Neural crest cell (in vitro differentiated cells): ENCODE data around the gene SEC23B. TPM values are rescaled to one million over a fixed set of nuclear protein-coding genes. Genes with fewer than 3 reads are reported as not detected.

Experiments
- DNase-seq: peaks from one replicate; pipeline ENCODE4 v3.0.0; 2021; ENCODE audit warnings: low read depth, mixed read lengths, low spot score
- H3K27ac Mint-ChIP-seq: one replicate; pipeline ENCODE4 v1.8.0; 2021; ENCODE audit warnings: mild to moderate bottlenecking, mixed read lengths; ENCODE audit not compliant: unreplicated experiment
- H3K27me3 Mint-ChIP-seq: 2 replicates; pipeline ENCODE4 v1.8.0; 2021; ENCODE audit warnings: low read depth, mild to moderate bottlenecking, mixed read lengths
- H3K36me3 Mint-ChIP-seq: 2 replicates; pipeline ENCODE4 v1.8.0; 2021; ENCODE audit warnings: low read depth, mild to moderate bottlenecking, mixed read lengths
- H3K4me1 Mint-ChIP-seq: 2 replicates; pipeline ENCODE4 v1.8.0; 2021; ENCODE audit warnings: mixed read lengths
- H3K4me3 Mint-ChIP-seq: one replicate; pipeline ENCODE4 v1.8.0; 2021; ENCODE audit warnings: mild to moderate bottlenecking, mixed read lengths
- H3K9me3 Mint-ChIP-seq: 2 replicates; pipeline ENCODE4 v1.8.0; 2021; ENCODE audit warnings: mixed read lengths
- total RNA-seq: library from RNA; stranded (reverse); gene quantifications from 2 replicates; pipeline ENCODE4 v1.2.1, GENCODE V29; 2021
- TF ChIP-seq, protein P1 (sequence below): fragments of 200-600 bp; sonication (generic); conservative IDR thresholded peaks from 2 replicates; pipeline ENCODE4 v1.5.0; 2021; ENCODE audit warnings: antibody characterized with exemption, mild to moderate bottlenecking

The SEC23B gene
- total RNA-seq, 1 donor from 2014 or later, result 58.9 TPM

DNA sequence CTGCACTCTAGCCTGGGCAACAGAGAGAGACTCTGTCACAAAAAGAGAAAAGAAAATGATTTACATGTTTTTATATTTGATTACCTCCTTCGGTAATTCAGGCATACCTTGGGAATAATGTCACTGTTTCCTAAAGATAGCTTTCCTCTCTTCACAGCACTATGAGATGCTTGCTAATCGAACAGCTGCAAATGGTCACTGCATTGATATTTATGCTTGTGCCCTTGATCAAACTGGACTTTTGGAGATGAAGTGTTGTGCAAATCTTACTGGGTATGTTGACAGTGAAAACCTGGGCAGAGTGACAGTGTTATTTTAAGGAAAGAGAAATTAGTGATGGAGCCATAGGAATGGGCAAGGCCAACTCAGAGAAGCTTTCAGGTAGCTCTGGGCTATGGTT lies 19.6 kb downstream of the SEC23B start:
- peaks cover 19% of the 10 kb centered on the region for H3K36me3 Mint-ChIP-seq
- no peak for DNase-seq

DNA sequence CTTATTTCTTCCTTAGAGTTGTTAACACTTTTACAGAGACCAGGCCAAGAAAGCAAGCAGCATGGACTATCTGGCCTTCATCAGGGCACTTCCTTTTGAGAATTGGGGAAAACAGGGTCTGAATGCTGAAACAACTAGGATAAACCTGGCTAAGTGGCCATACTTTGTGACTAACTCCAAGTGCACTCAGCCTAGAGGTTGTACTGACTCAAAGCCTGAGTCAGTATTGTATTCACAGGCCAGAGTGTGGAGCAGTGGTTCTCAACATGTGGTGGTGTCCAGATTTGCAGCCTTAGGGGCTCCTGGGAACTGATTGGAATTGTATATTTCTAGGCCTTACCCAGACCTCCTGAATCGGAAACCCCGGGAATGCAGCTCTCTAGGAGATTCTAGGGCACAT lies 20.1 kb downstream of the SEC23B start:
- TF ChIP-seq, protein P1, sequence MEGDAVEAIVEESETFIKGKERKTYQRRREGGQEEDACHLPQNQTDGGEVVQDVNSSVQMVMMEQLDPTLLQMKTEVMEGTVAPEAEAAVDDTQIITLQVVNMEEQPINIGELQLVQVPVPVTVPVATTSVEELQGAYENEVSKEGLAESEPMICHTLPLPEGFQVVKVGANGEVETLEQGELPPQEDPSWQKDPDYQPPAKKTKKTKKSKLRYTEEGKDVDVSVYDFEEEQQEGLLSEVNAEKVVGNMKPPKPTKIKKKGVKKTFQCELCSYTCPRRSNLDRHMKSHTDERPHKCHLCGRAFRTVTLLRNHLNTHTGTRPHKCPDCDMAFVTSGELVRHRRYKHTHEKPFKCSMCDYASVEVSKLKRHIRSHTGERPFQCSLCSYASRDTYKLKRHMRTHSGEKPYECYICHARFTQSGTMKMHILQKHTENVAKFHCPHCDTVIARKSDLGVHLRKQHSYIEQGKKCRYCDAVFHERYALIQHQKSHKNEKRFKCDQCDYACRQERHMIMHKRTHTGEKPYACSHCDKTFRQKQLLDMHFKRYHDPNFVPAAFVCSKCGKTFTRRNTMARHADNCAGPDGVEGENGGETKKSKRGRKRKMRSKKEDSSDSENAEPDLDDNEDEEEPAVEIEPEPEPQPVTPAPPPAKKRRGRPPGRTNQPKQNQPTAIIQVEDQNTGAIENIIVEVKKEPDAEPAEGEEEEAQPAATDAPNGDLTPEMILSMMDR, result no peak
- Mint-ChIP-seq H3K27ac (no peak overlapping the region), H3K4me3 (no peak overlapping the region), H3K36me3 (peaks cover 19% of the 10 kb centered on the region), H3K9me3 (no peaks in the 10 kb centered on the region), H3K27me3 (no peaks in the 10 kb centered on the region), H3K4me1 (no peaks in the 10 kb centered on the region)
- no peak for DNase-seq

More for the DNA sequence above, 19.6 kb downstream of the SEC23B start:
- Mint-ChIP-seq H3K27ac (no peak overlapping the region), H3K4me3 (no peak overlapping the region), H3K4me1 (no peaks in the 10 kb centered on the region), H3K27me3 (no peaks in the 10 kb centered on the region), H3K9me3 (no peaks in the 10 kb centered on the region)
- TF ChIP-seq, protein P1, result no peak

DNA sequence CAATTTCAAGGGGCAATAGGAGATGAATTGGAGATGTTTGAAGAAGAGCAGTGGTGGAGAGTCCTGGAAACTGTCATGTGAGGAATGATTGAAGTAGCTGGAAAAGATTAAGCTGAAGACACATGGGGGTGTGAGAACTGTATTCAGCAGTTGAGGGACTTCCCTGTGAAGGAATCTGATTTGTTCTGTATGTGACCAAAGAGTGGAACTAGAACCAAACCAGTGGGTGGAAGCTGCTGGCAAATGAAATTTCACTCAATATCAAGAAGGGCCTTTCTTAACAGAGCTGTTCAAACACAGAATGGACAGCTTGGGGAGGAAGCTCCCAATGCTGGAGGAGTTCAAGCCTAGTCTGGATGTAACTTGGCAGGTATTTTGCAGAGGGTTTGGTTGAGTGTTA lies 21.3 kb downstream of the SEC23B start:
- no peaks in the 10 kb centered on the region for H3K4me1 Mint-ChIP-seq
- TF ChIP-seq, protein P1, result no peak
- H3K36me3 Mint-ChIP-seq, result peaks cover 23% of the 10 kb centered on the region
- H3K4me3 Mint-ChIP-seq, result no peak overlapping the region
- no peaks in the 10 kb centered on the region for H3K27me3 Mint-ChIP-seq
- no peak overlapping the region for H3K27ac Mint-ChIP-seq
- no peaks in the 10 kb centered on the region for H3K9me3 Mint-ChIP-seq
- DNase-seq, result no peak

DNA sequence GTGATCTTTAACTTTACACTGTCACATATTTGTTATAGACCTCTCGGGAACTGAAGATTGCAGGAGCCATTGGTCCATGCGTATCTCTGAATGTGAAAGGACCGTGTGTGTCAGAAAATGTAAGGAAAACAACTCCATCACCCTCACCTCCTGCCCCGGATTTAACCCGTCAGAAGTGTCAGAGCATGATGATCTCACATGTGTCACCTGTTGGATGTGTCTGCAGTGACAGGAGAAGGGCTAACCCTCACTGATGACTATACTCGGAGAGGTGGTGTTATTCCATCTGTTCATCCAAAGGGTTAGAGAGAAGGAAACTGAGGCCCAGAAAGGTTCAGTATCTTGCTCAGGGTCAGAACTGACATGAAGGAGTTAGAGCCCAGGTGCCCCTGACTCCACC lies 24.9 kb downstream of the SEC23B start:
- no peaks in the 10 kb centered on the region for H3K27me3 Mint-ChIP-seq
- TF ChIP-seq, protein P1, result no peak
- H3K9me3 Mint-ChIP-seq, result no peaks in the 10 kb centered on the region
- H3K36me3 Mint-ChIP-seq, result peaks cover 20% of the 10 kb centered on the region
- DNase-seq, result no peak
- H3K27ac Mint-ChIP-seq, result no peak overlapping the region
- H3K4me3 Mint-ChIP-seq, result no peak overlapping the region
- H3K4me1 Mint-ChIP-seq, result no peaks in the 10 kb centered on the region

DNA sequence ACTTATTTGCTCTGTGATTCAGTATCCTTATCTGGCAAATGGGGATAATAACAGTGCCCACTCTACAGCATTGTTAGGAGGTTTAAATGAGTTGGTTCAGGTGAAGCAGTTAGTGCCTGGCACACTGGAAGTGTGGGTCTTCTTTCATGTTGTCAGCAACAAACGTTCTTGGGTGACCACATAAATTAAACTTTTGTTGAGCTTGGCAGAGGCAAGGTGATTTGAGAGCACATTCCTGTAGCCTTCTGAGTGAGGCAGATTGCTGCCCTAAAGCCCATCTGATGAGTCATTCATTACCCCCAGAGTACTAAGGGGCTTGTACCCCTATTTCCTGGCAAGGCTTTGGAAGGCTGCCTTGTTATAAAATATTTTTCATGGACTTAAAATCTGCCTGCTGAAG lies 25.8 kb downstream of the SEC23B start:
- Mint-ChIP-seq H3K27me3 (no peaks in the 10 kb centered on the region), H3K9me3 (no peaks in the 10 kb centered on the region), H3K36me3 (peaks cover 20% of the 10 kb centered on the region), H3K4me3 (no peak overlapping the region), H3K27ac (no peak overlapping the region), H3K4me1 (no peaks in the 10 kb centered on the region)
- DNase-seq, result no peak
- TF ChIP-seq, protein P1, result no peak
